ENCODE results near the gene UST. TPM values are rescaled to one million over a fixed set of nuclear protein-coding genes. Genes with fewer than 3 reads are reported as not detected.

Gene UST
- total RNA-seq, 1 experiment from 2014 or later: 32.1 TPM

DNA sequence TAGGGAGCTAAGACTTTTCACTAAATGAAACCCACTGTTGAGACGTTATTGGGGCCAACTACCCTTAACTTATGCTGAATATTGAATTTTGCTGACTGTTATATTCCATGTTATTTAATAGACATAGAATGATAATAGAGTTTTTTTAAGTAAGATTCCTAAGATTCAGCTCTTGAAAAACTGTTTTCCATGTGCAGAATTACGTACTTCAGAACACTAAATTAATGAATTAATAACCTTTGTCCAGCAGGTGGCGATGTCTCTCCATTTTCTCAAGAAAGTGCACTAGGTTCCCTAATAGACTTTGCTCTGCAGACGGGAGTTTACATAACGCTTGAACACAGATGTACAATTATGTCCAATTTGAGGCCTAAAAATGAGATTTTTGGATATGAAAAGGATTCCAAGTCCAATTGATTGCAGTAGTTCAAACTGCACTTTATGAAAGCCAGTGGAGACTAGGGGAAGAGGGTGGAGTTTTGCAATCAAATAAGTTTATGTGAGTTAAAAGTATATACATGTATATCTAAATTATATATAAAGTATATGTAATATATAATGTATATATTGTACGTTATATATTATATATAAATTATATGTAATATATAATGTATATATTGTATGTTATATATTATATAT, 282.1 kb downstream of the UST start:
- Mint-ChIP-seq H3K36me3 (peaks cover 4% of the 10 kb centered on the region), H3K4me3 (no peak overlapping the region), H3K27me3 (ENCODE audit: low read depth) (no peaks in the 10 kb centered on the region), H3K27ac (no peak overlapping the region), H3K4me1 (peaks cover 28% of the 10 kb centered on the region), H3K9me3 (no peaks in the 10 kb centered on the region)
- TF ChIP-seq SMAD4 (CRISPR knock-in tag; IDR thresholded peaks at IDR 0.05) (no peak), ZNF138 (CRISPR knock-in tag; conservative IDR thresholded peaks at IDR 0.05) (no peak), MXD4 (CRISPR knock-in tag; IDR thresholded peaks at IDR 0.05; ENCODE audit: borderline replicate concordance) (no peak), NFATC4 (CRISPR knock-in tag; IDR thresholded peaks at IDR 0.05) (no peak), HMGA2 (CRISPR knock-in tag; IDR thresholded peaks at IDR 0.05) (peak; percentile 34; the same call in 1 of the 2 replicates), FOXK1 (CRISPR knock-in tag; IDR thresholded peaks at IDR 0.05) (no peak), FOXP1 (CRISPR knock-in tag; IDR thresholded peaks at IDR 0.05; ENCODE audit: borderline replicate concordance) (no peak), ELF4 (CRISPR knock-in tag; IDR thresholded peaks at IDR 0.05; ENCODE audit: low read depth) (no peak)
- TF ChIP-seq, protein P1, sequence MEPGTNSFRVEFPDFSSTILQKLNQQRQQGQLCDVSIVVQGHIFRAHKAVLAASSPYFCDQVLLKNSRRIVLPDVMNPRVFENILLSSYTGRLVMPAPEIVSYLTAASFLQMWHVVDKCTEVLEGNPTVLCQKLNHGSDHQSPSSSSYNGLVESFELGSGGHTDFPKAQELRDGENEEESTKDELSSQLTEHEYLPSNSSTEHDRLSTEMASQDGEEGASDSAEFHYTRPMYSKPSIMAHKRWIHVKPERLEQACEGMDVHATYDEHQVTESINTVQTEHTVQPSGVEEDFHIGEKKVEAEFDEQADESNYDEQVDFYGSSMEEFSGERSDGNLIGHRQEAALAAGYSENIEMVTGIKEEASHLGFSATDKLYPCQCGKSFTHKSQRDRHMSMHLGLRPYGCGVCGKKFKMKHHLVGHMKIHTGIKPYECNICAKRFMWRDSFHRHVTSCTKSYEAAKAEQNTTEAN (CRISPR knock-in tag; IDR thresholded peaks at IDR 0.05): no peak
- TF ChIP-seq, protein P2, sequence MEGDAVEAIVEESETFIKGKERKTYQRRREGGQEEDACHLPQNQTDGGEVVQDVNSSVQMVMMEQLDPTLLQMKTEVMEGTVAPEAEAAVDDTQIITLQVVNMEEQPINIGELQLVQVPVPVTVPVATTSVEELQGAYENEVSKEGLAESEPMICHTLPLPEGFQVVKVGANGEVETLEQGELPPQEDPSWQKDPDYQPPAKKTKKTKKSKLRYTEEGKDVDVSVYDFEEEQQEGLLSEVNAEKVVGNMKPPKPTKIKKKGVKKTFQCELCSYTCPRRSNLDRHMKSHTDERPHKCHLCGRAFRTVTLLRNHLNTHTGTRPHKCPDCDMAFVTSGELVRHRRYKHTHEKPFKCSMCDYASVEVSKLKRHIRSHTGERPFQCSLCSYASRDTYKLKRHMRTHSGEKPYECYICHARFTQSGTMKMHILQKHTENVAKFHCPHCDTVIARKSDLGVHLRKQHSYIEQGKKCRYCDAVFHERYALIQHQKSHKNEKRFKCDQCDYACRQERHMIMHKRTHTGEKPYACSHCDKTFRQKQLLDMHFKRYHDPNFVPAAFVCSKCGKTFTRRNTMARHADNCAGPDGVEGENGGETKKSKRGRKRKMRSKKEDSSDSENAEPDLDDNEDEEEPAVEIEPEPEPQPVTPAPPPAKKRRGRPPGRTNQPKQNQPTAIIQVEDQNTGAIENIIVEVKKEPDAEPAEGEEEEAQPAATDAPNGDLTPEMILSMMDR (IDR thresholded peaks at IDR 0.05): peak; percentile 63; the same call in 1 of the 2 replicates
- TF ChIP-seq, protein P3, sequence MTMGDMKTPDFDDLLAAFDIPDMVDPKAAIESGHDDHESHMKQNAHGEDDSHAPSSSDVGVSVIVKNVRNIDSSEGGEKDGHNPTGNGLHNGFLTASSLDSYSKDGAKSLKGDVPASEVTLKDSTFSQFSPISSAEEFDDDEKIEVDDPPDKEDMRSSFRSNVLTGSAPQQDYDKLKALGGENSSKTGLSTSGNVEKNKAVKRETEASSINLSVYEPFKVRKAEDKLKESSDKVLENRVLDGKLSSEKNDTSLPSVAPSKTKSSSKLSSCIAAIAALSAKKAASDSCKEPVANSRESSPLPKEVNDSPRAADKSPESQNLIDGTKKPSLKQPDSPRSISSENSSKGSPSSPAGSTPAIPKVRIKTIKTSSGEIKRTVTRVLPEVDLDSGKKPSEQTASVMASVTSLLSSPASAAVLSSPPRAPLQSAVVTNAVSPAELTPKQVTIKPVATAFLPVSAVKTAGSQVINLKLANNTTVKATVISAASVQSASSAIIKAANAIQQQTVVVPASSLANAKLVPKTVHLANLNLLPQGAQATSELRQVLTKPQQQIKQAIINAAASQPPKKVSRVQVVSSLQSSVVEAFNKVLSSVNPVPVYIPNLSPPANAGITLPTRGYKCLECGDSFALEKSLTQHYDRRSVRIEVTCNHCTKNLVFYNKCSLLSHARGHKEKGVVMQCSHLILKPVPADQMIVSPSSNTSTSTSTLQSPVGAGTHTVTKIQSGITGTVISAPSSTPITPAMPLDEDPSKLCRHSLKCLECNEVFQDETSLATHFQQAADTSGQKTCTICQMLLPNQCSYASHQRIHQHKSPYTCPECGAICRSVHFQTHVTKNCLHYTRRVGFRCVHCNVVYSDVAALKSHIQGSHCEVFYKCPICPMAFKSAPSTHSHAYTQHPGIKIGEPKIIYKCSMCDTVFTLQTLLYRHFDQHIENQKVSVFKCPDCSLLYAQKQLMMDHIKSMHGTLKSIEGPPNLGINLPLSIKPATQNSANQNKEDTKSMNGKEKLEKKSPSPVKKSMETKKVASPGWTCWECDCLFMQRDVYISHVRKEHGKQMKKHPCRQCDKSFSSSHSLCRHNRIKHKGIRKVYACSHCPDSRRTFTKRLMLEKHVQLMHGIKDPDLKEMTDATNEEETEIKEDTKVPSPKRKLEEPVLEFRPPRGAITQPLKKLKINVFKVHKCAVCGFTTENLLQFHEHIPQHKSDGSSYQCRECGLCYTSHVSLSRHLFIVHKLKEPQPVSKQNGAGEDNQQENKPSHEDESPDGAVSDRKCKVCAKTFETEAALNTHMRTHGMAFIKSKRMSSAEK (CRISPR knock-in tag; IDR thresholded peaks at IDR 0.05; ENCODE audit: borderline replicate concordance): no peak
- POLR2A ChIA-PET: no interaction called here
- DNase-seq (ENCODE audit: low spot score) (no peak), ATAC-seq (no peak)
- CTCF ChIA-PET: interaction anchor here (0.5 to 5.3 kb wide), 16 partner anchors 12 to 479 kb away, joined by 3 to 49 read pairs (median 4); no protein-coding TSS in a partner anchor

DNA sequence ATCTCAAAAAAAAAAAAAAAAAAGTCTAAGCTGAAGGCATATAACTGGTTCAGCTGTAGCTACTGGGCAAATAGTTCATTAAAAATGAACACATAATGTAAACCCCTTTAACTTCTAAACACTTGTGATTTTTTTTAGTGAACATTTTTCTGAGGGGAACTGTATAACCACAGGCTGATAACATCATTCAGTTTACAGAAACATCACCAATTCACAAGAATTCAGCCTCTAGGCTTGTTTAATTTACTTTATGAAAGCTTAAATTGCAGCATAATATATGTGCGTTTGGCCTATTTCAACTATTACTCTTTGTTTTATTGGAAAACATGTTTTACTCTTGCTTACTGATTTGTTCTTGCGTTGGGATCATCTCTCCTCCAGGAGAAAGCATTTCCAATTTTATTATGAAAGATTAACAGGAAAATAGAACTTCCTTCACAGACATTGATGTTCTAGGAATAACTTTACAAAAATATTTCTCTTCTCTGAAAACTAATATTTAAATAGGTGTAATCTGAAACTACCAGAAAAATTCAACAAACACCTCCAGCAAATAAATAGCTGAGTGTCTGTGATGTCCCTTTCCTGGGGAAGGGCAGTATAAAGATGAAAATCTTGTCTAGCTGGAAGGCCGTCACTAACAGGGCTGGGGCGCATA, 284.5 kb downstream of the UST start:
- ATAC-seq (no peak), DNase-seq (ENCODE audit: low spot score) (no peak)
- no peaks in the 10 kb centered on the region for H3K27me3 Mint-ChIP-seq (ENCODE audit: low read depth)
- ChIA-PET POLR2A (no interaction called here), CTCF (interaction anchor here (0.8 to 1.8 kb wide), 4 partner anchors 13 to 471 kb away, joined by 3 to 12 read pairs (median 3); no protein-coding TSS in a partner anchor)
- no peak for TF ChIP-seq PRRX2 (CRISPR knock-in tag; IDR thresholded peaks at IDR 0.05)
- no peaks in the 10 kb centered on the region for H3K36me3 Mint-ChIP-seq
- H3K4me3 Mint-ChIP-seq: no peak overlapping the region
- no peaks in the 10 kb centered on the region for H3K9me3 Mint-ChIP-seq
- H3K4me1 Mint-ChIP-seq: peaks cover 42% of the 10 kb centered on the region
- H3K27ac Mint-ChIP-seq: no peak overlapping the region

All from WTC11 (cell line).